Mesodermal cell (in vitro differentiated cells): ENCODE measurements around the gene NRL.
"Not testable (repeated sequence)": the region's sequence is repeated elsewhere in the genome, so short reads cannot be mapped to it uniquely, and the experiment has no call there.

ENCODE experiments used
- H3K27ac ChIP-seq: 2 replicates; pipeline ENCODE4 v1.7.0; 2013; ENCODE audit warnings: mild to moderate bottlenecking, low read depth, low read length, moderate library complexity; ENCODE audit not compliant: severe bottlenecking
- H3K36me3 ChIP-seq: 2 replicates; pipeline ENCODE4 v1.7.1; 2013; ENCODE audit warnings: mild to moderate bottlenecking, low read length, moderate library complexity; ENCODE audit not compliant: control insufficient read depth, insufficient read depth
- H3K4me1 ChIP-seq: one replicate; pipeline ENCODE4 v1.7.1; 2013; ENCODE audit warnings: mild to moderate bottlenecking, low read length; ENCODE audit not compliant: insufficient read depth, control insufficient read depth, poor library complexity, severe bottlenecking
- H3K4me3 ChIP-seq: 2 replicates; pipeline ENCODE4 v1.7.0; 2013; ENCODE audit warnings: low read length, control low read depth, mild to moderate bottlenecking; ENCODE audit not compliant: insufficient read depth, poor library complexity, severe bottlenecking; ENCODE audit errors: extremely low read depth
- H3K9me3 ChIP-seq: 2 replicates; pipeline ENCODE4 v1.7.1; 2013; ENCODE audit warnings: mild to moderate bottlenecking, low read length, moderate library complexity; ENCODE audit not compliant: control insufficient read depth
- WGBS, 2 experiments: methylation state at CpG; one replicate each; pipeline ENCODE4 v1.1.5; 2013; ENCODE audit warnings: missing lambda C conversion rate in 2 of 2; ENCODE audit not compliant: insufficient coverage in 2 of 2; 5-methylcytosine and 5-hydroxymethylcytosine counted together

Gene NRL

GRCh38 chr14:24055971-24056799 is 58.6 kb downstream of the NRL start:
- WGBS, 2 experiments, result 77 to 81% methylated on average over 5 to 10 of the region's 10 CpGs
- Histone ChIP-seq H3K9me3 (no peaks in the 10 kb centered on the region), H3K4me1 (no peaks in the 10 kb centered on the region), H3K4me3 (no peak overlapping the region), H3K27ac (no peak overlapping the region), H3K36me3 (no peaks in the 10 kb centered on the region)

- H3K9me3 ChIP-seq, result no peaks in the 10 kb centered on the region
- H3K36me3 ChIP-seq, result no peaks in the 10 kb centered on the region
- no peak overlapping the region for H3K4me3 ChIP-seq
- no peaks in the 10 kb centered on the region for H3K4me1 ChIP-seq
- 96 to 100% methylated on average over 1 to 6 of the region's 9 CpGs for WGBS, 2 experiments
- no peak overlapping the region for H3K27ac ChIP-seq
Observed at GRCh38 chr14:24054646-24055045, 60.1 kb downstream of the NRL start.

- Histone ChIP-seq H3K4me1 (no peaks in the 10 kb centered on the region), H3K27ac (no peak overlapping the region), H3K36me3 (no peaks in the 10 kb centered on the region), H3K9me3 (no peaks in the 10 kb centered on the region), H3K4me3 (no peak overlapping the region)
- 84 to 85% methylated on average over 6 of the region's 6 CpGs for WGBS, 2 experiments
Observed at GRCh38 chr14:24054324-24054641, 60.5 kb downstream of the NRL start.

GRCh38 chr14:24053548-24054323 is 61.0 kb downstream of the NRL start:
- H3K36me3 ChIP-seq, result no peaks in the 10 kb centered on the region
- H3K4me3 ChIP-seq, result no peak overlapping the region
- H3K9me3 ChIP-seq, result no peaks in the 10 kb centered on the region
- WGBS, 2 experiments, result 87 to 89% methylated on average over 8 of the region's 10 CpGs
- H3K27ac ChIP-seq, result no peak overlapping the region
- no peaks in the 10 kb centered on the region for H3K4me1 ChIP-seq

- Histone ChIP-seq H3K4me1 (no peaks in the 10 kb centered on the region), H3K9me3 (no peaks in the 10 kb centered on the region), H3K4me3 (peak overlapping the region; percentile 54), H3K27ac (no peak overlapping the region), H3K36me3 (no peaks in the 10 kb centered on the region)
- 66 to 79% methylated on average over 8 to 14 of the region's 20 CpGs for WGBS, 2 experiments
Observed at GRCh38 chr14:24052656-24053547, 61.8 kb downstream of the NRL start.

GRCh38 chr14:24051789-24052655 is 62.7 kb downstream of the NRL start, which contains the start of gene CARMIL3:
Gene CARMIL3, plus strand, starts transcription at chr14:24052009. Its CDS starts 145 bp downstream, at chr14:24052154.
- Histone ChIP-seq H3K4me3 (peak within 1 kb of the TSS; percentile 54), H3K27ac (no peak within 1 kb of the TSS), H3K9me3 (no peaks in the 10 kb centered on the region), H3K4me1 (no peaks in the 10 kb centered on the region), H3K36me3 (no peaks in the 10 kb centered on the region)
- 0% methylated on average over 78 to 85 of the region's 92 CpGs for WGBS, 2 experiments

- WGBS, 2 experiments, result 20 to 21% methylated on average over 8 to 13 of the region's 20 CpGs
- Histone ChIP-seq H3K27ac (no peak overlapping the region), H3K9me3 (no peaks in the 10 kb centered on the region), H3K4me3 (peak overlapping the region; percentile 54), H3K36me3 (no peaks in the 10 kb centered on the region), H3K4me1 (no peaks in the 10 kb centered on the region)
Observed at GRCh38 chr14:24051176-24051788, 63.5 kb downstream of the NRL start.

GRCh38 chr14:24050753-24051152 is 64.0 kb downstream of the NRL start:
- H3K36me3 ChIP-seq, H3K27ac ChIP-seq, H3K4me1 ChIP-seq, H3K9me3 ChIP-seq, H3K4me3 ChIP-seq: not testable (repeated sequence)
- WGBS, 2 experiments, result 86 to 100% methylated on average over 1 to 2 of the region's 8 CpGs

GRCh38 chr14:24049002-24049401 is 65.7 kb downstream of the NRL start:
- H3K36me3 ChIP-seq, H3K27ac ChIP-seq, H3K9me3 ChIP-seq, H3K4me3 ChIP-seq, H3K4me1 ChIP-seq: not testable (repeated sequence)
- 100% methylated on average over 2 of the region's 2 CpGs; no CpG with 5 or more reads in 1 of the 2 experiments for WGBS, 2 experiments
